Upper lobe of left lung (tissue), 4 donors: ENCODE measurements around the gene TMEM139.

Experiments used
- EP300 ChIP-seq, 4 donors: sonication (generic); formaldehyde crosslinking; IDR thresholded peaks; one replicate each; pipeline ENCODE4 v1.5.1; 2017; ENCODE audit warnings: antibody characterized with exemption in 4 of 4, control low read depth in 2 of 4
- POLR2A ChIP-seq, 4 donors: fragments of 450-650 bp; IDR thresholded peaks; one replicate each; pipeline ENCODE4 v1.5.1; 2016 to 2017; ENCODE audit warnings: antibody characterized with exemption in 4 of 4, mild to moderate bottlenecking in 2 of 4
- POLR2AphosphoS5 ChIP-seq, 2 donors: sonication (generic); formaldehyde crosslinking; IDR thresholded peaks; one replicate each; pipeline ENCODE4 v1.5.1; 2017; ENCODE audit warnings: antibody characterized with exemption in 2 of 2
- TF ChIP-seq, protein P1 (sequence below), 6 experiments: fragments of 450-650 bp in 4 of 6; fragments of 200-600 bp in 2 of 6; sonication (generic) in 2 of 6; IDR thresholded peaks; one replicate each; pipeline ENCODE4 v1.5.1; 2016 to 2019; ENCODE audit warnings: antibody characterized with exemption in 6 of 6

DNA sequence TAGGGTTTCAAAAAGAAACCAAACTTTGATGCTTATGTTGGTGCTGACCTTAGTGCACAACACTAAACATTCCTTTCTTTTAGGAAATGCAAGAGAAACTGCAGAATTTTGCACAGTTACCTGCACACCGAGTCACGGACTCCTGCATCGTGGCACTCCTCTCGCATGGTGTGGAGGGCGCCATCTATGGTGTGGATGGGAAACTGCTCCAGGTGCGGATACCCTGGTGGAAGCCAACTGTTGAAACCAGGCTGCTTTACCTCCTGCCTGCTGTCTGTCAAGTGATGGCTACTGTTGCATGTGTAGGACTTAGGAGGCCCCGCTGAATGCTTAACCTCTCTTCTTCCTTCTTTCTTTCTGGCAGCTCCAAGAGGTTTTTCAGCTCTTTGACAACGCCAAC lies 15.1 kb downstream of the TMEM139 start:
- TF ChIP-seq, protein P1, sequence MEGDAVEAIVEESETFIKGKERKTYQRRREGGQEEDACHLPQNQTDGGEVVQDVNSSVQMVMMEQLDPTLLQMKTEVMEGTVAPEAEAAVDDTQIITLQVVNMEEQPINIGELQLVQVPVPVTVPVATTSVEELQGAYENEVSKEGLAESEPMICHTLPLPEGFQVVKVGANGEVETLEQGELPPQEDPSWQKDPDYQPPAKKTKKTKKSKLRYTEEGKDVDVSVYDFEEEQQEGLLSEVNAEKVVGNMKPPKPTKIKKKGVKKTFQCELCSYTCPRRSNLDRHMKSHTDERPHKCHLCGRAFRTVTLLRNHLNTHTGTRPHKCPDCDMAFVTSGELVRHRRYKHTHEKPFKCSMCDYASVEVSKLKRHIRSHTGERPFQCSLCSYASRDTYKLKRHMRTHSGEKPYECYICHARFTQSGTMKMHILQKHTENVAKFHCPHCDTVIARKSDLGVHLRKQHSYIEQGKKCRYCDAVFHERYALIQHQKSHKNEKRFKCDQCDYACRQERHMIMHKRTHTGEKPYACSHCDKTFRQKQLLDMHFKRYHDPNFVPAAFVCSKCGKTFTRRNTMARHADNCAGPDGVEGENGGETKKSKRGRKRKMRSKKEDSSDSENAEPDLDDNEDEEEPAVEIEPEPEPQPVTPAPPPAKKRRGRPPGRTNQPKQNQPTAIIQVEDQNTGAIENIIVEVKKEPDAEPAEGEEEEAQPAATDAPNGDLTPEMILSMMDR (IDR thresholded peaks at IDR 0.05), result peak; percentile 27 to 35 (median 32)
- TF ChIP-seq EP300 (IDR thresholded peaks at IDR 0.05) (no peak), POLR2AphosphoS5 (IDR thresholded peaks at IDR 0.05) (no peak), POLR2A (IDR thresholded peaks at IDR 0.05) (no peak)
